Dendritic cell treated with granulocyte-macrophage colony-stimulating factor and Interleukin-4, amounts not matched to agents 40 ng/mL and 50 ng/mL, for 4 days (primary cell): Measurements from ENCODE around the gene SND1.
A peak's percentile ranks its signal among the peaks of the same experiment; 100 is the strongest.
"Not testable (repeated sequence)": the region's sequence is repeated elsewhere in the genome, so short reads cannot be mapped to it uniquely, and the experiment has no call there.

Experiments
- H3K27ac Mint-ChIP-seq: one replicate; pipeline ENCODE4 v1.8.0; 2022; ENCODE audit warnings: mild to moderate bottlenecking, mixed read lengths
- H3K27me3 Mint-ChIP-seq: one replicate; pipeline ENCODE4 v1.8.0; 2022; ENCODE audit warnings: mild to moderate bottlenecking, mixed read lengths
- H3K36me3 Mint-ChIP-seq: one replicate; pipeline ENCODE4 v1.8.0; 2022; ENCODE audit warnings: low read depth, mixed read lengths
- H3K4me1 Mint-ChIP-seq: one replicate; pipeline ENCODE4 v1.8.0; 2022; ENCODE audit warnings: low read depth, mixed read lengths
- H3K4me3 Mint-ChIP-seq: one replicate; pipeline ENCODE4 v1.8.0; 2022; ENCODE audit warnings: mild to moderate bottlenecking, moderate library complexity, mixed read lengths
- H3K9me3 Mint-ChIP-seq: one replicate; pipeline ENCODE4 v1.8.0; 2022; ENCODE audit warnings: mixed read lengths
- intact Hi-C: fragments of 100-400 bp; cut with micrococcal nuclease; formaldehyde crosslinking; loops from one replicate; pipeline ENCODE4 v1.15.0; 2022

Gene SND1

GRCh38 chr7:128106821-128107220 lies 454.8 kb downstream of the SND1 start:
- peaks cover 67% of the 10 kb centered on the region for H3K4me1 Mint-ChIP-seq
- no peak overlapping the region for H3K4me3 Mint-ChIP-seq
- H3K27ac Mint-ChIP-seq: no peak overlapping the region

GRCh38 chr7:128107516-128107915 lies 455.5 kb downstream of the SND1 start:
- Mint-ChIP-seq H3K27me3 (peaks cover 30% of the 10 kb centered on the region), H3K4me1 (peaks cover 69% of the 10 kb centered on the region)
- H3K4me3 Mint-ChIP-seq, intact Hi-C loops, H3K36me3 Mint-ChIP-seq, H3K9me3 Mint-ChIP-seq, H3K27ac Mint-ChIP-seq: not testable (repeated sequence)

More at GRCh38 chr7:128106821-128107220, 454.8 kb downstream of the SND1 start:
- no peaks in the 10 kb centered on the region for H3K36me3 Mint-ChIP-seq
- intact Hi-C loops: no loop called here
- no peaks in the 10 kb centered on the region for H3K9me3 Mint-ChIP-seq
- H3K27me3 Mint-ChIP-seq: peaks cover 31% of the 10 kb centered on the region

- H3K36me3 Mint-ChIP-seq: no peaks in the 10 kb centered on the region
- H3K27ac Mint-ChIP-seq: peak overlapping the region; percentile 14
- intact Hi-C loops: no loop called here
Measured at GRCh38 chr7:128108129-128108528, 456.1 kb downstream of the SND1 start.

GRCh38 chr7:128108641-128109423 lies 456.8 kb downstream of the SND1 start:
- intact Hi-C loops: no loop called here
- no peaks in the 10 kb centered on the region for H3K36me3 Mint-ChIP-seq
- H3K4me1 Mint-ChIP-seq: peaks cover 64% of the 10 kb centered on the region
- peaks cover 23% of the 10 kb centered on the region for H3K27me3 Mint-ChIP-seq
- H3K4me3 Mint-ChIP-seq: no peak overlapping the region
- peak overlapping the region; percentile 14 for H3K27ac Mint-ChIP-seq
- no peaks in the 10 kb centered on the region for H3K9me3 Mint-ChIP-seq

More at GRCh38 chr7:128108129-128108528, 456.1 kb downstream of the SND1 start:
- Mint-ChIP-seq H3K27me3 (peaks cover 27% of the 10 kb centered on the region), H3K4me3 (no peak overlapping the region), H3K4me1 (peaks cover 70% of the 10 kb centered on the region), H3K9me3 (no peaks in the 10 kb centered on the region)

- H3K27ac Mint-ChIP-seq, intact Hi-C loops, H3K36me3 Mint-ChIP-seq, H3K4me3 Mint-ChIP-seq, H3K9me3 Mint-ChIP-seq: not testable (repeated sequence)
- H3K4me1 Mint-ChIP-seq: peaks cover 59% of the 10 kb centered on the region
- H3K27me3 Mint-ChIP-seq: peaks cover 20% of the 10 kb centered on the region
Measured at GRCh38 chr7:128109424-128109969, 457.5 kb downstream of the SND1 start.

GRCh38 chr7:128110641-128111364 lies 458.8 kb downstream of the SND1 start:
- H3K36me3 Mint-ChIP-seq: no peaks in the 10 kb centered on the region
- no peaks in the 10 kb centered on the region for H3K9me3 Mint-ChIP-seq
- H3K27me3 Mint-ChIP-seq: peaks cover 11% of the 10 kb centered on the region
- no peak overlapping the region for H3K4me3 Mint-ChIP-seq
- intact Hi-C loops: no loop called here
- H3K27ac Mint-ChIP-seq: no peak overlapping the region
- H3K4me1 Mint-ChIP-seq: peaks cover 66% of the 10 kb centered on the region

GRCh38 chr7:128112018-128112780 lies 460.2 kb downstream of the SND1 start:
- Mint-ChIP-seq H3K36me3 (no peaks in the 10 kb centered on the region), H3K4me1 (peaks cover 65% of the 10 kb centered on the region), H3K27me3 (peaks cover 13% of the 10 kb centered on the region), H3K4me3 (no peak overlapping the region), H3K9me3 (no peaks in the 10 kb centered on the region), H3K27ac (no peak overlapping the region)
- intact Hi-C loops: no loop called here

GRCh38 chr7:128112781-128113221 lies 460.8 kb downstream of the SND1 start:
- H3K27me3 Mint-ChIP-seq: peaks cover 11% of the 10 kb centered on the region
- H3K9me3 Mint-ChIP-seq: no peaks in the 10 kb centered on the region
- peaks cover 60% of the 10 kb centered on the region for H3K4me1 Mint-ChIP-seq
- no peaks in the 10 kb centered on the region for H3K36me3 Mint-ChIP-seq
- no peak overlapping the region for H3K4me3 Mint-ChIP-seq
- no peak overlapping the region for H3K27ac Mint-ChIP-seq
- intact Hi-C loops: no loop called here

- H3K36me3 Mint-ChIP-seq: no peaks in the 10 kb centered on the region
- intact Hi-C loops: no loop called here
- H3K27ac Mint-ChIP-seq: no peak overlapping the region
- H3K4me3 Mint-ChIP-seq: no peak overlapping the region
- H3K9me3 Mint-ChIP-seq: no peaks in the 10 kb centered on the region
- H3K27me3 Mint-ChIP-seq: peaks cover 10% of the 10 kb centered on the region
- H3K4me1 Mint-ChIP-seq: peaks cover 58% of the 10 kb centered on the region
Measured at GRCh38 chr7:128113839-128114238, 461.8 kb downstream of the SND1 start.

- H3K27me3 Mint-ChIP-seq: peaks cover 10% of the 10 kb centered on the region
- no peaks in the 10 kb centered on the region for H3K36me3 Mint-ChIP-seq
- intact Hi-C loops: no loop called here
- peaks cover 54% of the 10 kb centered on the region for H3K4me1 Mint-ChIP-seq
- no peaks in the 10 kb centered on the region for H3K9me3 Mint-ChIP-seq
- H3K27ac Mint-ChIP-seq: no peak overlapping the region
- no peak overlapping the region for H3K4me3 Mint-ChIP-seq
Measured at GRCh38 chr7:128114806-128115205, 462.8 kb downstream of the SND1 start.

GRCh38 chr7:128115336-128115820 lies 463.4 kb downstream of the SND1 start:
- Mint-ChIP-seq H3K4me1 (peaks cover 52% of the 10 kb centered on the region), H3K27me3 (peaks cover 10% of the 10 kb centered on the region), H3K36me3 (no peaks in the 10 kb centered on the region), H3K9me3 (no peaks in the 10 kb centered on the region), H3K27ac (no peak overlapping the region), H3K4me3 (no peak overlapping the region)
- intact Hi-C loops: no loop called here

- intact Hi-C loops: no loop called here
- Mint-ChIP-seq H3K9me3 (no peaks in the 10 kb centered on the region), H3K27ac (no peak overlapping the region), H3K27me3 (peaks cover 10% of the 10 kb centered on the region), H3K4me3 (no peak overlapping the region), H3K36me3 (no peaks in the 10 kb centered on the region), H3K4me1 (peaks cover 45% of the 10 kb centered on the region)
Measured at GRCh38 chr7:128115821-128116723, 464.1 kb downstream of the SND1 start.

GRCh38 chr7:128116740-128117139 lies 464.7 kb downstream of the SND1 start:
- Mint-ChIP-seq H3K27me3 (peaks cover 10% of the 10 kb centered on the region), H3K9me3 (no peaks in the 10 kb centered on the region), H3K4me1 (peaks cover 45% of the 10 kb centered on the region), H3K36me3 (no peaks in the 10 kb centered on the region), H3K4me3 (no peak overlapping the region), H3K27ac (no peak overlapping the region)
- intact Hi-C loops: no loop called here
